IMR-90 (cell line): ENCODE measurements around the gene PKHD1. TPM values are rescaled to one million over a fixed set of nuclear protein-coding genes. Genes with fewer than 3 reads are reported as not detected.

ENCODE experiments used
- ATAC-seq: fragments of 200-7000 bp; cut with Tn5 transposase; 2 replicates; pipeline ENCODE4 v1.9.1; 2020; ENCODE audit warnings: low read depth, mild to moderate bottlenecking, moderate library complexity
- BruUV-seq: library from RNA; stranded (reverse); fragments of 400-500 nt; replicated peaks from 2 replicates; lab custom pipeline; 2021; lab: Mats Ljungman, UMichigan
- CTCF ChIA-PET: fragments of 300-600 bp; formaldehyde crosslinking; extraction: SDS; loops from one replicate; lab custom pipeline; 2021; ENCODE audit warnings: antibody characterized with exemption; lab: Yijun Ruan, JAX
- POLR2A ChIA-PET: fragments of 300-600 bp; sonication (Branson Sonifier 250); formaldehyde crosslinking; loops from one replicate; lab custom pipeline; 2022; ENCODE audit warnings: antibody characterized with exemption; ENCODE audit not compliant: unreplicated experiment; lab: Charles Lee
- DNase-seq: peaks from one replicate; pipeline ENCODE4 v3.0.0; 2013
- H2AFZ ChIP-seq: replicated peaks from 2 replicates; pipeline ENCODE3; 2013; ENCODE audit warnings: low read length, mild to moderate bottlenecking; ENCODE audit not compliant: poor library complexity
- H2AK5ac ChIP-seq: 2 replicates; pipeline ENCODE4 v1.6.1; 2013; ENCODE audit warnings: low read depth, low read length, inconsistent platforms
- H2AK9ac ChIP-seq: replicated peaks from 2 replicates; pipeline ENCODE3; 2013; ENCODE audit warnings: mild to moderate bottlenecking, low read depth, low read length, moderate library complexity; ENCODE audit not compliant: poor library complexity
- H2BK120ac ChIP-seq: 2 replicates; pipeline ENCODE4 v1.6.1; 2013; ENCODE audit warnings: low read depth, low read length, inconsistent platforms
- H2BK15ac ChIP-seq: 3 replicates; pipeline ENCODE4 v1.6.1; 2013; ENCODE audit warnings: low read depth, low read length, inconsistent platforms
- H2BK20ac ChIP-seq: 2 replicates; pipeline ENCODE4 v1.6.1; 2013; ENCODE audit warnings: low read depth, mild to moderate bottlenecking, inconsistent platforms, low read length, moderate library complexity
- H2BK5ac ChIP-seq: 2 replicates; pipeline ENCODE4 v1.6.1; 2013; ENCODE audit warnings: mild to moderate bottlenecking, low read depth, low read length, inconsistent platforms; ENCODE audit not compliant: poor library complexity, severe bottlenecking
- H3K14ac ChIP-seq: replicated peaks from 2 replicates; pipeline ENCODE4 v1.6.1; 2013; ENCODE audit warnings: low read depth, low read length, inconsistent platforms
- H3K18ac ChIP-seq: 2 replicates; pipeline ENCODE4 v1.6.1; 2013; ENCODE audit warnings: low read depth, low read length, control low read depth
- H3K23ac ChIP-seq: 2 replicates; pipeline ENCODE4 v1.6.1; 2013; ENCODE audit warnings: low read depth, low read length, inconsistent platforms
- H3K27ac ChIP-seq: 2 replicates; pipeline ENCODE4 v1.5.1; 2013; ENCODE audit warnings: mild to moderate bottlenecking, control low read depth, low read length; ENCODE audit not compliant: insufficient read depth
- H3K27me3 ChIP-seq: 2 replicates; pipeline ENCODE4 v1.6.1; 2013; ENCODE audit warnings: low read length; ENCODE audit not compliant: control insufficient read depth, insufficient read depth
- H3K36me3 ChIP-seq: 2 replicates; pipeline ENCODE4 v1.6.1; 2013; ENCODE audit warnings: low read length, mixed read lengths; ENCODE audit not compliant: control insufficient read depth, insufficient read depth
- H3K4ac ChIP-seq: 2 replicates; pipeline ENCODE4 v1.6.1; 2013; ENCODE audit warnings: low read depth, low read length, inconsistent platforms
- H3K4me1 ChIP-seq: 2 replicates; pipeline ENCODE4 v1.6.1; 2013; ENCODE audit warnings: low read length, mixed read lengths; ENCODE audit not compliant: control insufficient read depth, insufficient read depth
- H3K4me2 ChIP-seq: 2 replicates; pipeline ENCODE4 v1.6.1; 2013; ENCODE audit warnings: low read depth, mild to moderate bottlenecking, control low read depth, low read length, moderate library complexity
- H3K4me3 ChIP-seq: 2 replicates; pipeline ENCODE4 v1.5.1; 2013; ENCODE audit warnings: low read depth, mild to moderate bottlenecking, control low read depth, low read length, moderate library complexity; ENCODE audit not compliant: insufficient read depth
- H3K56ac ChIP-seq: 2 replicates; pipeline ENCODE4 v1.6.1; 2013; ENCODE audit warnings: low read length, inconsistent platforms; ENCODE audit not compliant: insufficient read depth; ENCODE audit errors: extremely low read depth
- H3K79me1 ChIP-seq, 2 experiments: 2 replicates each; pipeline ENCODE4 v1.6.1; 2013; ENCODE audit warnings: low read length in 2 of 2, inconsistent platforms in 1 of 2, low read depth in 1 of 2
- H3K9ac ChIP-seq: 2 replicates; pipeline ENCODE4 v1.6.1; 2013; ENCODE audit warnings: low read depth, low read length, control low read depth
- H3K9me1 ChIP-seq: 2 replicates; pipeline ENCODE4 v1.6.1; 2013; ENCODE audit warnings: low read length, inconsistent platforms; ENCODE audit not compliant: insufficient read depth
- H3K9me3 ChIP-seq: 2 replicates; pipeline ENCODE4 v1.6.1; 2013; ENCODE audit warnings: low read length; ENCODE audit not compliant: control insufficient read depth, insufficient read depth
- H4K20me1 ChIP-seq: 2 replicates; pipeline ENCODE4 v1.6.1; 2013; ENCODE audit warnings: low read length, inconsistent platforms; ENCODE audit not compliant: insufficient read depth
- H4K5ac ChIP-seq: 2 replicates; pipeline ENCODE4 v1.6.1; 2013; ENCODE audit warnings: mild to moderate bottlenecking, low read depth, low read length, control low read depth
- H4K8ac ChIP-seq, 2 experiments: 2 replicates each; pipeline ENCODE4 v1.6.1; 2013; ENCODE audit warnings: low read depth in 2 of 2, low read length in 2 of 2, control low read depth in 1 of 2, inconsistent platforms in 1 of 2
- H4K91ac ChIP-seq: 2 replicates; pipeline ENCODE4 v1.6.1; 2013; ENCODE audit warnings: low read depth, low read length, inconsistent platforms; ENCODE audit not compliant: insufficient read depth
- BHLHE40 ChIP-seq: fragments of 150-350 bp; IDR thresholded peaks from 2 replicates; pipeline ENCODE4 v1.6.1; 2016; ENCODE audit warnings: mild to moderate bottlenecking, low read depth, low read length
- CEBPB ChIP-seq: IDR thresholded peaks from 2 replicates; pipeline ENCODE4 v1.6.1; 2012; ENCODE audit warnings: low read depth, low read length, improper control_type of control experiment
- CHD1 ChIP-seq: IDR thresholded peaks from 2 replicates; pipeline ENCODE4 v1.6.1; 2012; ENCODE audit warnings: low read depth, low read length, improper control_type of control experiment
- CTCF ChIP-seq: conservative IDR thresholded peaks from 2 replicates; pipeline ENCODE4 v1.5.1; 2012; ENCODE audit warnings: mild to moderate bottlenecking, low read depth, low read length, improper control_type of control experiment
- FOS ChIP-seq: fragments of 150-350 bp; IDR thresholded peaks from 2 replicates; pipeline ENCODE4 v1.6.1; 2016; ENCODE audit warnings: low read depth, low read length
- MAZ ChIP-seq: IDR thresholded peaks from 2 replicates; pipeline ENCODE4 v1.6.1; 2012; ENCODE audit warnings: low read depth, mild to moderate bottlenecking, low read length, improper control_type of control experiment, moderate library complexity, borderline replicate concordance
- MXI1 ChIP-seq: IDR thresholded peaks from 2 replicates; pipeline ENCODE4 v1.6.1; 2012; ENCODE audit warnings: low read depth, mild to moderate bottlenecking, low read length, moderate library complexity, borderline replicate concordance
- NFE2L2 ChIP-seq: fragments of 150-350 bp; IDR thresholded peaks from 2 replicates; pipeline ENCODE4 v1.6.1; 2016; ENCODE audit warnings: low read depth, mild to moderate bottlenecking, low read length
- POLR2A ChIP-seq: IDR thresholded peaks from 2 replicates; pipeline ENCODE4 v1.6.1; 2012; ENCODE audit warnings: mild to moderate bottlenecking, low read depth, low read length
- RCOR1 ChIP-seq: IDR thresholded peaks from 2 replicates; pipeline ENCODE4 v1.6.1; 2012; ENCODE audit warnings: mild to moderate bottlenecking, low read length, improper control_type of control experiment; ENCODE audit not compliant: insufficient replicate concordance
- RFX5 ChIP-seq: IDR thresholded peaks from 2 replicates; pipeline ENCODE4 v1.8.0; 2012; ENCODE audit warnings: low read depth, mild to moderate bottlenecking, low read length, moderate library complexity
- SMC3 ChIP-seq: fragments of 150-350 bp; IDR thresholded peaks from 2 replicates; pipeline ENCODE4 v1.6.1; 2016; ENCODE audit warnings: low read depth, mild to moderate bottlenecking, antibody characterized with exemption, low read length, moderate library complexity
- WGBS, 2 experiments: methylation state at CpG; one replicate each; pipeline versions ENCODE4 v1.1.5 to v1.1.7; 2013; ENCODE audit warnings: missing lambda C conversion rate in 2 of 2; ENCODE audit not compliant: insufficient read length in 1 of 2; ENCODE audit errors: extremely low coverage in 2 of 2; 5-methylcytosine and 5-hydroxymethylcytosine counted together
- dilution Hi-C: fragments of 300-500 bp; cut with HindIII; formaldehyde crosslinking; loops from one replicate; pipeline ENCODE4 v1.14.3; 2018; ENCODE audit warnings: low sequenced_read_pairs; ENCODE audit not compliant: unreplicated experiment
- in situ Hi-C: fragments of 300-500 bp; cut with MboI; formaldehyde crosslinking; loops from 3 replicates; pipeline ENCODE4 v1.14.3; 2019; ENCODE audit warnings: low sequenced_read_pairs, inconsistent platforms, mixed read lengths
- intact Hi-C: fragments of 100-400 bp; cut with micrococcal nuclease; formaldehyde crosslinking; loops from 2 replicates; pipeline ENCODE4 v1.10.0; 2022
- polyA plus RNA-seq, 3 experiments: library from polyadenylated mRNA; depleted of rRNA; stranded (reverse); fragments of >200 nt; gene quantifications; 2 replicates each; pipeline ENCODE4 v1.2.3, GENCODE V29; 2012; ENCODE audit warnings: low replicate concordance in 1 of 3
- total RNA-seq: library from RNA; depleted of rRNA; stranded (reverse); fragments of >200 nt; gene quantifications from 2 replicates; pipeline ENCODE4 v1.2.3, GENCODE V29; 2012
- TF ChIP-seq, protein P1 (sequence below): fragments of 150-350 bp; IDR thresholded peaks from 2 replicates; pipeline ENCODE4 v1.6.1; 2017; ENCODE audit warnings: mild to moderate bottlenecking, antibody characterized with exemption, low read length, low read depth
- TF ChIP-seq, protein P2 (sequence below): fragments of 150-350 bp; IDR thresholded peaks from 2 replicates; pipeline ENCODE4 v1.6.1; 2016; ENCODE audit warnings: low read depth, mild to moderate bottlenecking, low read length, moderate library complexity, borderline replicate concordance

The PKHD1 gene
- total and polyA plus RNA-seq, 2 of the 4 experiments (the other 2 are of a cell fraction): not detected

GRCh38 chr6:52076791-52077179, 10.6 kb downstream of the PKHD1 start:
- Histone ChIP-seq H2BK120ac (no peak overlapping the region), H3K4ac (no peak overlapping the region), H3K9me3 (no peaks in the 10 kb centered on the region), H3K9ac (no peak overlapping the region), H2BK5ac (no peak overlapping the region), H3K14ac (no peak overlapping the region), H3K4me1 (no peaks in the 10 kb centered on the region), H3K79me1 (no peaks in the 10 kb centered on the region), H2BK20ac (no peak overlapping the region), H4K20me1 (no peaks in the 10 kb centered on the region; the same call in 1 of the 2 replicates), H3K36me3 (no peaks in the 10 kb centered on the region), H3K18ac (no peak overlapping the region), H4K91ac (no peak overlapping the region), H3K4me2 (no peak overlapping the region), H4K5ac (no peak overlapping the region), H3K27me3 (no peaks in the 10 kb centered on the region; the same call in 1 of the 2 replicates), H2BK15ac (no peak overlapping the region), H4K8ac (no peak overlapping the region), H2AFZ (peak overlapping the region; percentile 32), H3K4me3 (no peak overlapping the region), H3K23ac (no peak overlapping the region), H3K27ac (no peak overlapping the region), H3K56ac (no peak overlapping the region), H2AK5ac (no peak overlapping the region), H3K9me1 (no peaks in the 10 kb centered on the region), H2AK9ac (no peak overlapping the region)
- intact Hi-C loops: no loop called here
- dilution Hi-C loops: no loop called here
- POLR2A ChIA-PET: no interaction called here
- DNase-seq: no peak
- BruUV-seq: no TSS peak
- TF ChIP-seq MAZ (no peak), FOS (no peak), SMC3 (no peak), RCOR1 (no peak), CTCF (no peak), NFE2L2 (no peak), RFX5 (no peak), POLR2A (no peak), MXI1 (no peak), BHLHE40 (no peak), CHD1 (no peak), CEBPB (no peak)
- TF ChIP-seq, protein P1, sequence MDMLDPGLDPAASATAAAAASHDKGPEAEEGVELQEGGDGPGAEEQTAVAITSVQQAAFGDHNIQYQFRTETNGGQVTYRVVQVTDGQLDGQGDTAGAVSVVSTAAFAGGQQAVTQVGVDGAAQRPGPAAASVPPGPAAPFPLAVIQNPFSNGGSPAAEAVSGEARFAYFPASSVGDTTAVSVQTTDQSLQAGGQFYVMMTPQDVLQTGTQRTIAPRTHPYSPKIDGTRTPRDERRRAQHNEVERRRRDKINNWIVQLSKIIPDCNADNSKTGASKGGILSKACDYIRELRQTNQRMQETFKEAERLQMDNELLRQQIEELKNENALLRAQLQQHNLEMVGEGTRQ: no peak
- TF ChIP-seq, protein P2, sequence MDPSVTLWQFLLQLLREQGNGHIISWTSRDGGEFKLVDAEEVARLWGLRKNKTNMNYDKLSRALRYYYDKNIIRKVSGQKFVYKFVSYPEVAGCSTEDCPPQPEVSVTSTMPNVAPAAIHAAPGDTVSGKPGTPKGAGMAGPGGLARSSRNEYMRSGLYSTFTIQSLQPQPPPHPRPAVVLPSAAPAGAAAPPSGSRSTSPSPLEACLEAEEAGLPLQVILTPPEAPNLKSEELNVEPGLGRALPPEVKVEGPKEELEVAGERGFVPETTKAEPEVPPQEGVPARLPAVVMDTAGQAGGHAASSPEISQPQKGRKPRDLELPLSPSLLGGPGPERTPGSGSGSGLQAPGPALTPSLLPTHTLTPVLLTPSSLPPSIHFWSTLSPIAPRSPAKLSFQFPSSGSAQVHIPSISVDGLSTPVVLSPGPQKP: no peak
- in situ Hi-C loops: no loop called here
- WGBS, 2 experiments: no CpG with 5 or more reads among the region's 4 CpGs
- CTCF ChIA-PET: no interaction called here
- no peak for ATAC-seq
